HG03039 (cell line): Measurements from ENCODE around the gene DRP2.
"Not testable (repeated sequence)": the region's sequence is repeated elsewhere in the genome, so short reads cannot be mapped to it uniquely, and the experiment has no call there.

Experiments
- ATAC-seq: cut with Tn5 transposase; IDR thresholded peaks from one replicate; pipeline ENCODE4 v1.9.1; 2021; ENCODE audit warnings: mild to moderate bottlenecking, moderate library complexity; ENCODE audit not compliant: unreplicated experiment

Gene DRP2, protein sequence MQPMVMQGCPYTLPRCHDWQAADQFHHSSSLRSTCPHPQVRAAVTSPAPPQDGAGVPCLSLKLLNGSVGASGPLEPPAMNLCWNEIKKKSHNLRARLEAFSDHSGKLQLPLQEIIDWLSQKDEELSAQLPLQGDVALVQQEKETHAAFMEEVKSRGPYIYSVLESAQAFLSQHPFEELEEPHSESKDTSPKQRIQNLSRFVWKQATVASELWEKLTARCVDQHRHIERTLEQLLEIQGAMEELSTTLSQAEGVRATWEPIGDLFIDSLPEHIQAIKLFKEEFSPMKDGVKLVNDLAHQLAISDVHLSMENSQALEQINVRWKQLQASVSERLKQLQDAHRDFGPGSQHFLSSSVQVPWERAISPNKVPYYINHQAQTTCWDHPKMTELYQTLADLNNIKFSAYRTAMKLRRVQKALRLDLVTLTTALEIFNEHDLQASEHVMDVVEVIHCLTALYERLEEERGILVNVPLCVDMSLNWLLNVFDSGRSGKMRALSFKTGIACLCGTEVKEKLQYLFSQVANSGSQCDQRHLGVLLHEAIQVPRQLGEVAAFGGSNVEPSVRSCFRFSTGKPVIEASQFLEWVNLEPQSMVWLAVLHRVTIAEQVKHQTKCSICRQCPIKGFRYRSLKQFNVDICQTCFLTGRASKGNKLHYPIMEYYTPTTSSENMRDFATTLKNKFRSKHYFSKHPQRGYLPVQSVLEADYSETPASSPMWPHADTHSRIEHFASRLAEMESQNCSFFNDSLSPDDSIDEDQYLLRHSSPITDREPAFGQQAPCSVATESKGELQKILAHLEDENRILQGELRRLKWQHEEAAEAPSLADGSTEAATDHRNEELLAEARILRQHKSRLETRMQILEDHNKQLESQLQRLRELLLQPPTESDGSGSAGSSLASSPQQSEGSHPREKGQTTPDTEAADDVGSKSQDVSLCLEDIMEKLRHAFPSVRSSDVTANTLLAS

DNA sequence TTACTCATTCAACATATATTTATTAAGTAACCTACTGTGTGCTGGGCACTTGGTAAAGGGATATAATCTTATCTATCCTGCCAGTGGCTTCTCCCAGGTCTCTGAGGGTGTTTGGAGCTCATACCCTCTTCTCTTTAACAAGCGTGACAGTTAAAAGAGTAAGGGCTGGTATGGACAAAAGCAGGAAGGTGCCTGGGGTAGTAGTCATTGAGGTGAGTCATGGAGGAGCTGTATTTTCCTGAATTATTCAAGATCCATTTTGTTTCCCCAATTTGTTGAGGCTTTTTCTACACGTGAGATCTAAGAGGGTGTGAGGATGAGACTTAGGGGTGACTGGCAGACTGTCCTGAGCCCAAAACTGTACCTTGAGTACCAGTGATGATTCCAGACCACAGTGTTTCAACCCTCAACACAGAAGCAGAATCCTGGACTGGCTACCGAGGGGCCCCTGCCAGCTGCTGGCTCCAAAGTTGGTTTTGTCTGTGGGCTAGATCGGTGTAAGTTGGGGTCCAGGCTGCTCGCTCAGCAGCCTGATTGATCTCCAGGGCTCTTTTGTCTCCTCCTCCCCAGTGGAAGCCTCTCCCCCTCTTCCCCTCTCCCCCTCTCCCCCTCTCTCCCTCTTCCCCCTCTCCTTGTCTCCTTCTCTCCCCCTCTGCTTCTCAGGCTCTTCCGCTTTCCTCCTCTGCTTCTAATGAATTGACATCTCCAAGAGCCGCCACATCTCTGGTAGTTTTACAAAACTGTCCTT lies at the start of gene DRP2:
TSS of gene DRP2 (plus strand) at position 671 of the 748 bp plus-strand sequence. CDS start 11,862 bp downstream, outside the sequence.
- ATAC-seq, result no peak

DNA sequence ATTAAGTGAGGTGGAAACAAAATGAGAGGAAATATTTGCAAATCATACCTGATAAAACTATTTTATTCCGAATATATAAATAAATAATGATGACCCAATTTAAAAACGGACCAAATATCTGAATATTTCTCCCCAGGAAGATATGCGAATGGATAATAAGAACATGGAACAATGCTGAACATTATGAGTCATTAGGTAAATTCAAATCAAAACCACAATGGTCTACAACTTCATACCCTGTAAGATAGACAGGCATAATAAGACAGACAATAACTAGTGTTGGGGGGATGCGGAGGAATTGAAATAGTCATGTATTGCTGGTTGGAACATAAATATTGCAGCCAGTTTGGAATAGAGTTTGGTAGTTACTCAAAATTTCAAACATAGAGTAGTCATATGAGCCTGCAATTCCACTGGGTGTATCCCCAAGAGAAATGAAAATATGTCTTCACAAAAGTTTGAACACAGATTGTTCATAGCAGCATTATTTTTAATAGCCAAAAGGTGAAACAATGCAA lies 47.6 kb upstream of the DRP2 start:
- ATAC-seq, result no peak

DNA sequence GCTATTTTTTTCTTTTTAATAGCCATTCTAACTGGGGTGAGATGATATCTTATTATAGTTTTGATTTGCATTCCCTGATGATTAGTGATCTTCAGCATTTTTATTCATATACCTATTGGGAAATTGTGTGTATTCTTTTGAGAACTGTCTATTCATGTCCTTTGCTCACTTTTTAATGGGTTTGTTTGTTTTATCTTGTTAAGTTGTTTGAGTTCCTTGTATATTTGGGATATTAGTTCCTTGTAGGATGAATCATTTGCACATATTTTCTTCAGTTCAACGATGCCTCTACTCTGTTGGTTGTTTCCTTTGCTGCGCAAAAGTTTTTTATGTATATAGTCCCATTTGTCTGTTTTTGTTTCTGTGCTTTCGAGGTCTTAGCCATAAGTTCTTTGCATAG lies 43.1 kb upstream of the DRP2 start:
- ATAC-seq, result no peak

DNA sequence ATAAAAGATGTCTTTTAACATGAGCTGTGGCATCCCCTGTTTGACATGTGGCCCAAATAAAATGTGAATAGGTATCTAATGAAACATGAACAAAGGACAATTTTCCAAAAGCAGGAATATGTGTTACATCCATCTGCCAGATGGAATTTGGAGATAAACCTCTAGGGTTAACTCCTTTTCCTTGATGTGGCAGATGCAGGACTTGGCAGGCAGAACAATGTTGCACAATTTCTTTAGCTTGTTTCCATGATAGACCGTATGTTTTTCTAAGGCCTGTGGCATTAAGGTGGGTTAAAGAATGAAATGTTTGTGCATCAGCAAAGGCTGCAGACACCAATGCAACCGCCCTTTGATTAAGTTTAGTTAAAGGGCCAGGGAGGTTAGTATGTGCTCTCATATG lies 34.7 kb upstream of the DRP2 start:
- not testable (repeated sequence) for ATAC-seq

DNA sequence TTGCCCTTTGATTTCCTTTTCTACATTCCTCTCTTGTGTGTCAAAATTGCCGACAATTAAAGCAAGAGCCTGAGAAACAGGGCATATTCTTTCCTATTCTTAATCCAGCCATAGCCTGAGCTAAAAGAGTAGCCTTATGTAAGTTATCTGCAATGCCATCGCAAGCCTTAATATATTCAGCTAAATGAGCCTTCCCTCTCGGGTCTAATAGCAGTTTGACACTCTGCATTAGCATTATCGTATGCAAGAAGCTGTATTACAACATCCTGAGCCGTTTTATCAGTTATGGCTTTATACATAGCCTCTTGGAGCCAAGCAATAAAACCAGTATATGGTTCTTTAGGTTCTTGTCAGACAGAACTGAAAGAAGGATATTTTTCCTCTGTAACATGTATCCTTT lies 31.6 kb upstream of the DRP2 start:
- not testable (repeated sequence) for ATAC-seq

DNA sequence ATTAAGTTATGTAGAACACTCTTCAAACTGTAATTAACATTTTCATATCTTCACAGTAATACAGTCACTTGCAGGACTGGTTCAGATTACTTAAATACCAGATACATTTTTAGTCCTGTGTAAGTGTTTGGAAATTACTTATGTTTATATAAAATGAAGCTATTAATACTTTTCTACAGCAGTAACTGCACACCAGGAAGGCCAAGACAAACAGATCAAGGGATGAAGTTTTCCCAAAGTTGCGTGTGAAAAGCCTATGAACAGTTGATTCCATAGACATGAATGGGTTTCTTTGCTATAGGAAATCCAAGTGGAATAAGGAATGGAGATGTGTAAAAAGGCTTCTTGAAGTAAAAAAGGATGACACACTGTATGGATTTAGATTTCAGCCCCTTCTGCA lies 28.9 kb upstream of the DRP2 start:
- ATAC-seq, result no peak

DNA sequence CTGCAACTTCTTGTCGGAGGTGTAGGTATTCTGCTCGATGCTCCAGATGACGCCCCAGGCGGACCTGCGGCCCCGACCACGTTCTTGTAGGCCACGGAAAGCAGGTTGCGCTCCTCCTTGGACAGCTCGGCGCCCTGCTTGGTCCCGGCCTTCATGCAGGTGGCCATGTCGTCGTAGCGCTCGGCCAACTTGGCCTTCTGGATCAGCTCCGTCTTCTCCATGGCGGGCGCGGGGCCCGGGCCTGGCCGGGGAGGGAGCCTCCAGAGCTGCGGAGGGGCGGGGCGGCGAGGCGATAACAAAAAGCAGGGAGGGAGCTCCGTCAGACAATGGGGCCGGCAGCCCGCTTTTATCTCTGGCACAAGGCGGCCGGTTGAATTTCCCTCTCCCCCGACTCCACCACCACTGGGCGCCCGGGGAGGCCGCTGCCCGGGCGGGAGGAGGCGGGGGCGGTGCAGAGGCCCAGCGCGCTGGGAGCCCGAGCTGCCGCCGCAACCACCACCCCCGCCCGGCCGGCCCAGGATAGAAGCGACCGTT lies 28.3 kb upstream of the DRP2 start:
- no peak for ATAC-seq

DNA sequence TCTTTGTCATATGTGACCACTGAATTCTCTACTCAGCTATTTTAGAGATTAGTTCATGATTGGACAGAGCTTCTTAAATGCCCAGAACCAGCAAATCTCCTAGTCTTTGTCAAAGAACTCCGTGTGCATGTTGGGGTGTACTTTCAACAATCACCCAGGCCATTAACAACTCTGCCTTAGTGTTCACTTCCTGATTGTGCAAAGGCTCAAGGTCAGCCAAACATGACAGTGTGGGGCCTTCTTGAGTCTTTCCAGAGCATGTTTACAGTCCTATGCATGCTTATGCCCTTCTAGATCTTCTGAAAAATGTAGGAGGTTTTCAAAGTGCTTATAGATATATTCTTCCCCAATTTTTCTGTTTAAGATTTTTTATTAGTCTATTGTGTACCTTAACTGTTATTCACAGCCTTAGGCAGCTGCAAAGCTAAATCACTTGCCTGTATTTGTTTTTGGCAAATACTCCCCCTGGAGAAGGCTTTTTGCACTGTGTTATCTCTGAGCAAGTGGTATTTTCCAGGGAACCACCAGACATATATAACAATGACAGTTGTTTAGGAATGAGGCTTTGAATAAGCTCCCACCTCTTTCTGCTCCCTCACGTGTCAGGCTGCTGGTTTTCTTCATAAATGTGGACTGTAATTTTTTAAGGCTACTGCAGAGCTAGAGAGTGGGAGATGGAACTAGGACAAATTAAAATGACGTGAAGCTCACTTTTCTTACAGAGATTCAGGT lies 24.0 kb upstream of the DRP2 start:
- no peak for ATAC-seq

DNA sequence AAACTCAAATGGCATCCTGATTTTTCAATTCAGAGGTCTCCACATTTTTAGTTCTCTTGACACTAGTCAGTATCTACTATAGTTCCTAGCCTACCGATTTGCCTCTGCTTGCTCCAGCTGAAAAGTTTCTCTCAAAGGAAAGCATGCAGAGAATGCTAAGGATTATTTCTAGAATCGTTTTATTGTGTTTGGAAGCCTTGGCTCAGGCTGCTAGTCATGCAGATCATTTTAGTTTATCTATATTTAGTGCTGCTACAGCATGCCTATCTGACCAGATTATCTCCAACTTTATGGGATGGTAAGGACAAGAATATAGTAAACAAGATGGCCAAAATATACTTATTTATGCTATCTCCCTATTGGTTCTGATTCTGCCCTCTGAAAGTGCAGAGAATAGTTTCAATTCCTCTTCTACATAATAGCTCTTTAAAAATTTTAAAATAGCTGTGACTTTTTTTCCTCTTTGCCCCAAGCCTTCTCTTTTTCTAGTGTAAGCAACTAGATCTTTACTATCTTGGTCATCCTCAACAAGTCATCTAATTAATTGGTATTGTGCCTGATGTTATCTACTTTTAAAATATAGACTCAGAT lies 15.7 kb upstream of the DRP2 start:
- no peak for ATAC-seq

DNA sequence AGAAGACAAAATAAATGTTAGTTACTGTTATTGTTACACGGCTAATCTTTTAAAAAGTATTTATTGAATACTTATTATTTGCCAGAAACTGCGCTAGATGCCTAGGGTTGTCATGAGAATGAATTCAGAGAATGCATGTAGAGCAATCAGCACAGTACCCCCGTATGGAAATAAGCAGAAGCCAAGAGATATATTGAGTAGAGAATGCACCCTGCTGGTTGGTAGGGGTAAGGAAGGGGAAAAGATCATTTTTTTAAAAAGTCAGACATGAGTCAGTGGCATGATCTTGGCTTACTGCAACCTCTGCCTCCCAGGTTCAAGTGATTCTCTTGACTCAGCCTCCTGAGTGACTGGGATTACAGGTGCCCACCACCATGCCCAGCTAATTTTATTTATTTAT lies 13.1 kb upstream of the DRP2 start:
- peak; percentile 76 for ATAC-seq

DNA sequence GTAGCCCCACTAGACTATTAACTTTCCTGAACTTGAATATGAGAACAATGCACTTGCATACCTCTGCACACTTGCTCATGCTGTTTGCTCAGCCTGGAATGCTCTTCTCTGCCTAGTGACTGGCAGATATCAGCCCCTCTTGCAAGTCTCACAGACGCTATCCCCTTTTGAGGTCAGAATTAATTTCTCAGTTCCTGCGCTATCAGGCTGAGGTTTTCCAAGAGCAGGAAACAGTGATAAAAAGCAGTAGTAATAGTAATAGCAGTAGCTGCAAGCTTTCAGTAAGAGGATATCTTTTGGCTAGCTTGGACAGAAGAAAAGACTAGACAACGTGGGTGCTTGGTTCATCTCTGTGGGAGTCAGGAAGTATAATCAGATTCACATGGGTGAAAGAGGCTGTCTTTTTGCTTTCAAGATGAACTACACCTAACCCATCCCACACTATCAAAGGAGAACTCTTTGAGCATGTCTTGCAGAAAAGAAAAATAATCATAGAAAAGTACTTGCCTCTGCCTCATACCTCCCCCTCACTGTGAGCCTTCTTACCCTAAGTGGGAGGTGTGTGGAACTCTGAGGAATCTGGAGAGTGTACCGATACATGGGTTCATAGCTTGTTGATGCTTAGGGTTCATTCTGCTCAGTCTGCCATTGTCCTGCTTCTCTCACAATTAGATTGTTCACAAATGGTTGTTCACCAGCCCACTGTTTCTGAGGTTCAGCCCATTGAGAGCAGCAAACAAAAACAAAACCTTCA lies 11.3 kb upstream of the DRP2 start:
- no peak for ATAC-seq

DNA sequence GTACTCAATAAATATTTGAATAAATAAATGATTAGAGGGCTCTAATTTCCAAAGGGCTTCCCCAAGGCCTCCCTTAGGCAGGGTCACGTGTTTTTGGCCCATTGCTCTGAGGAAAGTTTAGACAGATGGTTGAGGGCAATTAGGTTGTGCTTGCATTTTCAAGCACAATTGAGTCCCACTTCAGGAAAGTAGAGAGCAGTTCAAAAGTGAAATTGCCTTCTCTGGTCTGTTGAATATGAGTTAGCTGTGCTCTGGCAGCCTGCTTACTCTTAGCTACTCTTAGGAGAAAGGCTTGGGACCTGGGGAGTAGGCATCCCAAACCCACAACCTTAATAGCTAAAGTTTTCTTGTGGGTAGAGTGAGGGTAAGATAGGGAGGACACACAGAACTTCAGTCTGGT lies 9.0 kb upstream of the DRP2 start:
- no peak for ATAC-seq

DNA sequence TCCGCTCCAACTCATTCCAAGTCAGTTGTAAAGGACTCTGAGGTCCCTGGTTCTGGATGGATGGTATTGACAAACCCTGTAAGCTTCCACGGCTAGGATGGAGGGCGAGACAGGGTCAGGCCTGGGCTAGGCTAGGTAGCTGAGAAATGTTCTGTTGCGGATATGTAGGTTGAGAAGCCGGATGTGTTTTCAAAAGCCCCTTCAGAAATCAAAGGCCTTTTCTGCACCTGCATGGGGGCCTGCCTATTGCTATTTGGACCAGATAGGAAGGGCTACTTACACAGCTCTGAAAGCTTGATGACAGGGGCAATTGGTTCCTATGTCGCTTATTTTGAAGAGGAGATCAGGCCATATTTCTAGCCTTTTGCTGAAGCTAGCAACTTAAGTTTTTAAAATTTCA lies 1.9 kb upstream of the DRP2 start:
- no peak for ATAC-seq

DNA sequence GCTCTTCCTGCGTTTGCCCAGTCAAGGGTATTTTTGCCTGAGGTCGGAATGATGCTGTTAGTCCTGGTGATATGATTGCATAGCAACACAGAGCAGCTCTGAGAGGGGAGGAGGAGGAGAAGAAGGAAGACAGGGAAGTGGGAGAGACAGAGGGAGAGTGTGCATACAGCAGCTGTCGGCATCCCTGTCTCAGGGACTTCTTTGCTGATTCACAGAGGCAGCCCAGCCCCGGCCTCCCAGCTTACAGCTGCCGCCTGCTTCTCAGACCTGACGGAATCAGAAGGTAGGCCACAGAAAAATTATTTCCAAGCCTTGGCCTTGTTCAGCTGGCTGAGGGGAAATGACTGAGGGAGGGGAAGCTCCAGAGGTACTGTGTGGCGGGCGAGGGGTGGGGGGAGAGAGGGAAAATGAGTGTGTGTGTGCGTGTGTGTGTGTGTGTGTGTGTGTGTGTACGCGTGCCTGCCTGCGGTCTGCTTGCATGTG lies 319 bp downstream of the DRP2 start:
- no peak for ATAC-seq

DNA sequence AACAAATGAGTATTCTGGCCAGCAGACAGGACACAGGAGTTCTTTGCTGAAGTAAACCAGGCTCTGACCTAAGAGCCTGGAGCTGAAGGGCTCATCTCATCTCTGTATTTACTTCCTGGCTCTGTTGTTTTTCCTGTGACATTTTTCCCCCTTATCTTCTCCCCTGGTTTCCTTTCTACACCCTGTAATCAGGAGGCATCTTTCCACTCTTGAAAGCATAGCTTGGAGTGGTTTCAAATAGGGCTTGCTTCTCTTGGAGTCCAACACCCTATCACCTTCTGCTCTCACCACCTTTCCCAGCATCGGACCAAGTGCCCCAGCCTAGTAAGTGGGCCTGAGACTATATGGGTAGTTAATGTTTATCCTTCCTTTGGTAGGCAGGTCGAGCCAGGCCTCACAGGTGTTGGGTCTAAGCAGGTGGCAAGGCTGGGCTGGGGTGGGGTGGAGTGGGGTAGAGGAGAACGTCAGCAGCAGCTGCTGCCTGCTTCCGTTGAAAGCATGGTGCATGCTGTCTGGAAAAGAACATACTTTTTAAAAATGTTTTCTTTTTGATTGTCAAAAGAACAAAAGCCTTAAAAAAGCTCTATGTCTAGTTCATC lies 1.2 kb downstream of the DRP2 start:
- ATAC-seq, result no peak

DNA sequence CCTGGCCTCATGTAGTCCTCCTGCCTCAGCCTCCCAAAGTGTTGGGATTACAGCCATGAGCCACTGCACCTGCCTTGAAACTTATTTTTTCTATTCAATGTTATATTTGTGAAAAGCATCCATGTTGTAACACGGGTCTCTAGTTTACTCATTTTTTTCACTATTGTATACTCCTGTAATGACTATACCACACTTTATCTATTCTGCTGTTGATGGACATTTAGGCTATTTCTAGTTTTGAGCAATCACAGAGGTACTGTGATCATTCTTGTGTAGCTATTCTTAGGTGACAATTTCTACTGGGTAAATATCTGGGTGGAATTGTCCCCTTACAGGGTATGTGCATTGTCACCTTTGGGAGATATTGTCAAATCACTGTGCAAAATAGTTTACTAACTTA lies 3.6 kb downstream of the DRP2 start:
- peak; percentile 61 for ATAC-seq

DNA sequence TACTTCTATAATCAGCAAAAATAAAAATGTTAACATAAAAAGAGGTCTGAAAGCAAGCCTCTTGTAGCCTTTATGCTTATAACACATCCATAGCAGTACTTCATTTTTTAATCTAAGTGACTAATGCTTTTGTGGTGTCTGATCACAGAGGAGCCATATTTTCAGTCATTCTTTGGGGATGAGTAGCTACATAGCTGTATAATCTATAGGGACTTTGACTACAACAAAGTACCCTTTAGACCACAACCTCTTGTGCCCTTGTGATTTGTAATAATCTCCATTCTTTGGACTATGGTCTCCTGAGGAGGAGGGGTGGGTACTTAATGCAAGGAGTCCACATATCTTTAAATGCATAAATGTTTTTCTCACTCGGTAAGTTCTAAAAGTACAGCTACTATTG lies 9.6 kb downstream of the DRP2 start:
- ATAC-seq, result no peak

DNA sequence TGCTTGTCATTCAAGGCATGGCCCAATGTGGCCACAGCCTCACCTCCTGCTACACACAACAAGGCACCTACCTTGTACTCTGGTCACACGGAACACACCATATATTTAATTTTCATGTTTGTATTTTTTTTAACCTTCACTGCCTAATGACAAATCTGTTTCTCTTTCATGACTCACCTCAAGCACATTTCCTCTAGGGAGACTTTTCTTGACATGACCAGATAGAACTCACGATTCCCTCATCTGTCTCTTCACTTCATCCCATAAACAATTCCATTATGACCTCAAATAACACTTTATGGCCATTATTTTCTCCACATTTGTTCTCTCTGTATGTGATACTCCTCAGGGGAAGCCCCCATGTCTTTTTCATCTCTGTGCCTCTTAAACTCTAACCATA lies 11.1 kb downstream of the DRP2 start:
- no peak for ATAC-seq
